GM18505 (cell line): ENCODE results near the gene PLAC8.
A peak's percentile ranks its signal among the peaks of the same experiment; 100 is the strongest.
"Not testable (repeated sequence)": the region's sequence is repeated elsewhere in the genome, so short reads cannot be mapped to it uniquely, and the experiment has no call there.

Source experiments
- ATAC-seq: cut with Tn5 transposase; IDR thresholded peaks from one replicate; pipeline ENCODE4 v1.9.1; 2021; ENCODE audit not compliant: unreplicated experiment
- POLR2A ChIP-seq: IDR thresholded peaks from 4 replicates; pipeline ENCODE4 v1.6.1; 2011; ENCODE audit warnings: borderline replicate concordance; ENCODE audit not compliant: insufficient read depth, insufficient read length; ENCODE audit errors: extremely low read depth

PLAC8 gene

DNA sequence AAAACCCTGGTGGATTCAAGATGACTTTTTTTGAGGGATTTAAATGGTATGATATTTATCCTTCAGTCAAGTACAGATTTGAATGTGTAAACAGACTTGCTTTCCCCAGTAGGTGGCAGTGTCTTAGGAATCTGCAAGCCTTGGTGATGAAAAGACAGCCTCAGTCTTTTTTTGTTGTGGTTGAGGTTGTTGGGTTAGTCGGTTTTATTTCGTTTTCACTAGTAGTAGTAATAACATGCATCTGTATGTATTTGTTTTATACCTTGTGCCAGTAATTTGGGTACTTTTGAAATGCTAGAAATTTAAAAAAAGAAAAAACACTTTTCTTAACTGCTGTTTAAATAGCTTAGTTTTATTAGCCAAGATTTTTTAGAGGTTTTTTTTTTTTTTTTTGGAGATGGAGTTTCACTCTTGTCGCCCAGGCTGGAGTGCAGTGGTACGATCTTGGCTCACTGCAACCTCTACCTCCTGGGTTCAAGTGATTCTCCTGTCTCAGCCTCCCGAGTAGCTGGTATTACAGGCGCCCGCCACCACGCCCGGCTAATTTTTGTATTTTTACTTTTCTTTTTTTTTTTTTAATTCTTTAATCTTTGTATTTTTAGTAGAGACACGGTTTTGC lies 40.3 kb downstream of the PLAC8 start:
- no peak for TF ChIP-seq POLR2A
- peak; percentile 70 for ATAC-seq

DNA sequence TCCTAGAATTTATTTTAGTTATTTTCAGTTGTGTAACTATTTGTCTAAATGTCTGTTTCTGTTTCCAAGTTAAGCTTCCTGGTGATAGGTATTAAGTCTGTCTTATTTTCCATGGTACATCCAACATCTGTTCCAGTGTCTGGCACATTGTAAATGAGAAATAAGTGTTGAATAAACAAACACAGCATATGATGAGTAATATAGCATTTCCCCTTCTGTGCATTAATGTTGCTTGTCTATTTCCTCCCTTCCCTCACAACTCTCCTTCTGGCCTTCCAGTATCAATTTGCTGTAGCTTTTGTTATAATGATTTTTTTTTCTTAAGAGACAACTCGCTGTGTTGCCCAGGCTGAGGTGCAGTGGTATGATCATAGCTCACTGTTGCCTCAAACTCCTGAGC lies 43.4 kb downstream of the PLAC8 start:
- ATAC-seq, result no peak
- TF ChIP-seq POLR2A, result no peak

DNA sequence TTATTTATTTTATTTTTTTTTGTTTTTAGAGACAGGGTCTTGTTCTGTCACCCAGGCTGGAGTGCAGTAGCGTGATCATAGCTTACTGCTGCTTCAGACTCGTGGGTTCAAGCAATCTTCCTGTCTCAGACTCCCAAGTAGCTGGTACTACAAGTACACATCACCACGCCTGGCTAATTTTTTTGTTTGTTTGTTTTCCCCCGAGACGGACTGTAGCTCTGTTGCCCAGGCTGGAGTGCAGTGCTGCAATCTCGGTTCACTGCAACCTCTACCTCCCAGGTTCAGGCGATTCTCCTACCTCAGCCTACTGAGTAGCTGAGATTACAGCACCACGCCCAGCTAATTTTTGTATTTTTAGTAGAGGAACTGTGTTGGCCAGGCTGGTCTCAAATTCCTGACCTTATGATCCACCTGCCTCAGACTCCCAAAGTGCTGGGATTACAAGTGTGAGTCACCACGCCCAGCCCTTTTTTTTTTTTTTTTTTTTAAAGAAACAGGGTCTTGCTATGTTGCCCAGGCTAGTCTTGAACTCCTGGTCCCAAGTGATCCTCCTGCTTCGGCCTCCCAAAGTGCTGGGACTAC lies 47.4 kb downstream of the PLAC8 start:
- TF ChIP-seq POLR2A, result no peak

DNA sequence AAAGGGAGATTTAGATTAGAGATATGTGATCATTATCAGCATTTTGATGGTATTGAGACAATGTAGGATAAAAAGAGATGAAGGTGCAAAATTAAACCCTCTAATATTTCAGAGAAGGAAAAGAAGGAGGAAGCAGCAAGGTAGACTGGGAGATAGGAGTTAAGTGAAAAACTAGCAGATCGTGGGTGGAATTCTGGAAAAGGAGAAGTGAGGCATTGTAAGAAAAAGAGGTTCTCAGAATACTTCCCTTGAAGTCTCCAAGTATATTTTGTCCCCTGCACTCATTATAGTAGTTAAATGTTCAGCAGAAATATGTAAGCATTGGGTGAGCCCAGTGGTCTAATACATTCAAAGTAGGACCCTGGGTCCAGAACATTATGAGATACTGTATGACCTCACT lies 49.3 kb downstream of the PLAC8 start:
- no peak for TF ChIP-seq POLR2A
- no peak for ATAC-seq

More for the DNA sequence above, 47.4 kb downstream of the PLAC8 start:
- no peak for ATAC-seq

DNA sequence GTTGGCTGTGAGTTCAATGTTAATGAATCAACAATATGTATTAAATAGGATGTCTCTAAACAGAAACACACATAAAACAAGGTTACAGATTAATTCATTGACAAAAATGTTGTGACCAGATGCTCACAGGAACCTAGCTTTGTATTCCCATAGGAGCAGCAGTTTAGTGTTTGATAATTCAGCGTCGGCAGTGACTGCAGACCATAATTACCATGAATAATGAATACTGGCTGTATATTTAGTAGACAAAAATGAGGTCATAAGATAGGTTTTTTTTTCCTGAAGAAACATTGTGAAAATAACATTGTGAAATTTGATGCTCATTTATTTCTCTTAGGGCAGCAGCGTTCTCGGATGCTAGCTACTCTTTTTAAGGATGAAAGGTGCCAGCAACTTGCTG lies 51.8 kb downstream of the PLAC8 start:
- TF ChIP-seq POLR2A, result no peak
- ATAC-seq, result no peak

DNA sequence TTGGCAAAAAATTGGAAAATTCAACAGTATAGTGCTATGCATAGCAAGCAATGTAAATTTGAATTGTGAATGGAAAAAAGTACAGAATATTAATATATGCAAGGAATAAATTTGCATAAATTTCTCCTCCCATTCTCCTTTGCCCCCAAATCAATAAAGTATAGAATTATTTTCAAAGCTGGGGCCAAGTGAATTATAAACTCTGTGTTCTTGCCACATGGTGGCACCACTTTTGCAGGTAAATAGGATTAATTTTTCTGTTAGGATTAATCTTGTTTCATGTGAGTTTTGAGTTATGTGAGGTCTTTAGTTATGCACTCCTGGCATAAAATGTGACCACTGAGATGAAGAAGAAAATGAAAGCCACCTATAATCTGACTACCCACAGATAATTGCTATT lies 59.6 kb downstream of the PLAC8 start:
- ATAC-seq, result no peak
- TF ChIP-seq POLR2A, result no peak

DNA sequence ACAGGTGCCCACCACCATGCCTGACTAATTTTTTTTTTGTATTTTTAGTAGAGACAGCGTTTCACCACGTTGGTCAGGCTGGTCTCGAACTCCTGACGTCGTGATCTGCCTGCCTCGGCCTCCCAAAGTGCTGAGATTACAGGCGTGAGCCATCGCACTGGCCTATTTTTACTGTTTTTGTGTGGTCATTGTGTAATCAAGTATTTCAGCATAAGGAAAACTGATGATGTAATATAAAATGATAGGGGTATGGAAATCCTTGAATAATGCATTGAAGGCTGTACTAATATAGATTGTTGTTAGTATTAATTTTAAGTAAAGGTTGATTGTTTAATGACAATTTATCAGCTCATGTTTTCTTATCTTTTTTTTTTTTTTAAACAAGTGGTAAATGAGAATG lies 65.7 kb downstream of the PLAC8 start:
- ATAC-seq, result not testable (repeated sequence)

DNA sequence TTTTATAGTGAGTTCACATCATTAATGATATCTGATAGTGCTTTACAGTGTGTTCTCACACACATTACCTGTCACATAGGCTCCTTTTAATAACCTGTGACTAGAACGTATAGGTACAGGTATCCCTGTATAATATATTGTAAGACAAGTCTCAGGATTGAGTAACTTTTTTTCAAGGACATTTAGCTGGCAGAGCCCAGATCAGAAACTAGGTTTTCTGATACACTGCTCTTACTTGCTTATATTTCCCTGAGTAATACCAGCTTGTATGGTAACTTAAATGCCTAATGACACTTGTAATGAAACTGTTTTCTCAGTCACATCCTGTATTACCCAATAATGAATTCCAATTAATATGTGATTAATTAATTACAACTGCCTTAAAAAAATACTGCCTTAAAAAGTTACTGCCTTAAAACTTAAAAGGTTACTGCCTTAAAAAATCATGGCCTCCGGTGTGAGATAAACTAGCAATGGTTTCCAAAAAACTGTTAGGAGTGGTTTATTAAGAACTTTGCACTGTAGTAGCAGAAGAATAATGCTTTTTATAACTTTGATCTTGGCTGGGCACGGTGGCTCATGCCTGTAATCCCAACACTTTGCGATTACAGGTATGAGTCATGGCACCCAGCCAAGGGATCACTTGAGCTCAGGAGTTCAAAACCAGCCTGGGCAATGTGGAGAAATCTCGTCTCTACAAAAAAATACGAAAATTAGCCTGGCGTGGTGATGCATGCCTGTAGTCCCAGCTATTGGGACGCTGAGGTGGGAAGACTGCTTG lies 67.6 kb downstream of the PLAC8 start:
- ATAC-seq, result no peak
- TF ChIP-seq POLR2A, result no peak

DNA sequence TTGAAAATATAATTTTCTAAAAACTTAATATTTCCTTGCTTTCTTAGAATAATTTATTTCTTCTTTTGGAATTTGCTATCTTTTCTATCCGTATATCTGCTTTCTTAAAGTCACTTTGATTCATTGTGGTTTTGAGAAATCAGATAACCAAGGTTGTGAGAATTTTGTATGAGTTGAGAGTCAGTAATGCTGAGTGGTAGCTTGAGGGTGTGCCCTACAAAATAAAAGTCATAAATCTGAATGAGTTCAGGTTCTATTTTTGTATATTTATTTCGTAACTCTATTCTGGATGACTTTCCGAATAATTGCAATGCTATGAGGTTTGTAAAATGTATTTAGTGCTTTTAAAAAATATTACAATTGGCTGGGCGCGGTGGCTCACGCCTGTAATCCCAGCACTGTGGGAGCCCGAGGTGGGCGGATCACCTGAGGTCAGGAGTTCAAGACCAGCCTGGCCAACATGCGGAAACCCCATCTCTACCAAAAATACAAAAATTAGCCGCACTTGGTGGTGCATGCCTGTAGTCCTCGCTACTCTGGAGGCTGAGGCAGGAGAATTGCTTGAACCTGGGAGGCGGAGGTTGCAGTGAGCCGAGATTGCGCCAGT lies 70.6 kb downstream of the PLAC8 start:
- no peak for ATAC-seq
- no peak for TF ChIP-seq POLR2A

DNA sequence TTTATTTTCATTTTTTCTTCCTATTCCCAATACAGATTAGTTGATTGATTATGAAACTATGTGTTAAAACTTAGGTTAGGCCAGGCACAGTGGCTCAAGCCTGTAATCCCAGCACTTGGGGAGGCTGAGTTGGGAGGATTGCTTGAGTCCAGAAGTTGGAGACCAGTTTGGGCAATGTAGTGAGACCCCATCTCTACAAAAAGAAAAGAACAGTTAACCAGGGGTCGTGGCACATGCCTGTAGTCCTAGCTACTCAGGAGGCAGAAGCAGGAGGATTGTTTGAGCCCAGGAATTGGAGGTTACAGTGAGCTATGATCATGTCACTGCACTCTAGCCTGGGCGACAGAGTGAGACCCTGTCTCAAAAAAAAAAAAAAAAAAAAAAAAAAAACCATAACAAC lies 71.4 kb downstream of the PLAC8 start:
- not testable (repeated sequence) for ATAC-seq

DNA sequence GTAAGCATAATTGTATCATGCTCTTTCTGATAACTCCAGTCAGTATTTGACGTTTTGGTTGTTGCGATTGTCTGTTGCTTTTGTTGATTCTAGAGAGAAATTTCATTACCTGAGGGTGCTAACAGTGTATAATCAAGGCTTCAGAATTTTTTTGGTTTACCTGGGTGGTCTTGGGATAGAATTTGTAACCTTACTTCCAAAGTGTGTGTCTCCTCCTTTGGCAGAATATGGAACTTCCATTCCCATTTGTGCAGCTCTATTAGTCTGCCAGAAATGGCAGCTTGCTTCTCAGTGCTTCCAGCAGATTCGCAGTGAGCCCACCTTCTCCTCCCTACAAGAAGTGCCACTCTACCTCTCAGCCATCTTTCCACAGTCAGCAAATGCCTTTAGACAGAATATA lies 74.3 kb downstream of the PLAC8 start:
- ATAC-seq, result no peak
- TF ChIP-seq POLR2A, result no peak
